Measurements from ENCODE around the gene SCAMP4. TPM values are rescaled to one million over a fixed set of nuclear protein-coding genes. Genes with fewer than 3 reads are reported as not detected.

Gene SCAMP4
- total and polyA plus RNA-seq, 9 of the 15 experiments (the other 6 are each of a cell fraction or from before 2014, with no cell fraction given): 0.81 to 45.9 (median 12.8) TPM

DNA sequence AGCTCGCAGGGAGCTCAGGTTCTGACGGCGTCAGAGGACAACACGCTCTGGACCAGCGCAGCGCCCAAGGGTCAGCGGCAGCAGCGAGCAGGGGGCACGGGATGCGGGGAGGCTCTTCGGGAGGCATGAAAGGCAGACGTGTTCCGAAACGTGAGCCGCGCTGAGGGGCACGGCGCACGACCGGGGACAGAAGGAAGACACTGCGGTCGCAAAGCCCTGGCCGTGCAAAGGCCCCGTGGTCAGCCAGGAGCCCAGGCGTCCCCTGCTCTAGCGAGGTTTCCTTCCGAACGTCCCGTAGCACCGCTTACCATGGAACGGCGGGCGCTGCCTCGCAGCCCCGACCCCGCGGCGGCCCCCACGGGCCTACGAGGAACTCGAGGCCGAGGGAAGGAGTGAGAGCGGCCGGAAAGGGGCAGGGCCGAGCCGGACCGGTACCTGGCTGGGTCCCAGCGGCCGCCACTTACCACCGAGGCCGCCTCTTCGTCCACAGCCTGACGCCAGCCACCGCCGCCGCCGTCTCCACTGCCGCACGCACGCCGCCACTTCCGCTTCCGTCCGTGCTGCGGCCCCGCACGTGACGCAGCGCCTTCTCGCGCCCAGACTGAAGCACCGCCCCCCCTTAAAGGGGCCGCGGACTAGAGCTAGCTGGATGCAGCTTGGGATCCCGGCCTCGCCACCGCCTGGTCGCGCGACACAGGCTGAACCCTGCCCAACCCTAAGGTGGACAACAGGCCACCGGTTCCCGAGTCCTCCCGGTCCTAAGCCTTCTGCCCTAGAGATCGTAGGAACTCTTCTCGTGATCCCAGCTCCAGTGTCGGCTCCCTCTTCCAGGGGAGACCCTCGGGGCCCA lies 29.3 kb upstream of the SCAMP4 start (continued):
- TF ChIP-seq, protein P1, sequence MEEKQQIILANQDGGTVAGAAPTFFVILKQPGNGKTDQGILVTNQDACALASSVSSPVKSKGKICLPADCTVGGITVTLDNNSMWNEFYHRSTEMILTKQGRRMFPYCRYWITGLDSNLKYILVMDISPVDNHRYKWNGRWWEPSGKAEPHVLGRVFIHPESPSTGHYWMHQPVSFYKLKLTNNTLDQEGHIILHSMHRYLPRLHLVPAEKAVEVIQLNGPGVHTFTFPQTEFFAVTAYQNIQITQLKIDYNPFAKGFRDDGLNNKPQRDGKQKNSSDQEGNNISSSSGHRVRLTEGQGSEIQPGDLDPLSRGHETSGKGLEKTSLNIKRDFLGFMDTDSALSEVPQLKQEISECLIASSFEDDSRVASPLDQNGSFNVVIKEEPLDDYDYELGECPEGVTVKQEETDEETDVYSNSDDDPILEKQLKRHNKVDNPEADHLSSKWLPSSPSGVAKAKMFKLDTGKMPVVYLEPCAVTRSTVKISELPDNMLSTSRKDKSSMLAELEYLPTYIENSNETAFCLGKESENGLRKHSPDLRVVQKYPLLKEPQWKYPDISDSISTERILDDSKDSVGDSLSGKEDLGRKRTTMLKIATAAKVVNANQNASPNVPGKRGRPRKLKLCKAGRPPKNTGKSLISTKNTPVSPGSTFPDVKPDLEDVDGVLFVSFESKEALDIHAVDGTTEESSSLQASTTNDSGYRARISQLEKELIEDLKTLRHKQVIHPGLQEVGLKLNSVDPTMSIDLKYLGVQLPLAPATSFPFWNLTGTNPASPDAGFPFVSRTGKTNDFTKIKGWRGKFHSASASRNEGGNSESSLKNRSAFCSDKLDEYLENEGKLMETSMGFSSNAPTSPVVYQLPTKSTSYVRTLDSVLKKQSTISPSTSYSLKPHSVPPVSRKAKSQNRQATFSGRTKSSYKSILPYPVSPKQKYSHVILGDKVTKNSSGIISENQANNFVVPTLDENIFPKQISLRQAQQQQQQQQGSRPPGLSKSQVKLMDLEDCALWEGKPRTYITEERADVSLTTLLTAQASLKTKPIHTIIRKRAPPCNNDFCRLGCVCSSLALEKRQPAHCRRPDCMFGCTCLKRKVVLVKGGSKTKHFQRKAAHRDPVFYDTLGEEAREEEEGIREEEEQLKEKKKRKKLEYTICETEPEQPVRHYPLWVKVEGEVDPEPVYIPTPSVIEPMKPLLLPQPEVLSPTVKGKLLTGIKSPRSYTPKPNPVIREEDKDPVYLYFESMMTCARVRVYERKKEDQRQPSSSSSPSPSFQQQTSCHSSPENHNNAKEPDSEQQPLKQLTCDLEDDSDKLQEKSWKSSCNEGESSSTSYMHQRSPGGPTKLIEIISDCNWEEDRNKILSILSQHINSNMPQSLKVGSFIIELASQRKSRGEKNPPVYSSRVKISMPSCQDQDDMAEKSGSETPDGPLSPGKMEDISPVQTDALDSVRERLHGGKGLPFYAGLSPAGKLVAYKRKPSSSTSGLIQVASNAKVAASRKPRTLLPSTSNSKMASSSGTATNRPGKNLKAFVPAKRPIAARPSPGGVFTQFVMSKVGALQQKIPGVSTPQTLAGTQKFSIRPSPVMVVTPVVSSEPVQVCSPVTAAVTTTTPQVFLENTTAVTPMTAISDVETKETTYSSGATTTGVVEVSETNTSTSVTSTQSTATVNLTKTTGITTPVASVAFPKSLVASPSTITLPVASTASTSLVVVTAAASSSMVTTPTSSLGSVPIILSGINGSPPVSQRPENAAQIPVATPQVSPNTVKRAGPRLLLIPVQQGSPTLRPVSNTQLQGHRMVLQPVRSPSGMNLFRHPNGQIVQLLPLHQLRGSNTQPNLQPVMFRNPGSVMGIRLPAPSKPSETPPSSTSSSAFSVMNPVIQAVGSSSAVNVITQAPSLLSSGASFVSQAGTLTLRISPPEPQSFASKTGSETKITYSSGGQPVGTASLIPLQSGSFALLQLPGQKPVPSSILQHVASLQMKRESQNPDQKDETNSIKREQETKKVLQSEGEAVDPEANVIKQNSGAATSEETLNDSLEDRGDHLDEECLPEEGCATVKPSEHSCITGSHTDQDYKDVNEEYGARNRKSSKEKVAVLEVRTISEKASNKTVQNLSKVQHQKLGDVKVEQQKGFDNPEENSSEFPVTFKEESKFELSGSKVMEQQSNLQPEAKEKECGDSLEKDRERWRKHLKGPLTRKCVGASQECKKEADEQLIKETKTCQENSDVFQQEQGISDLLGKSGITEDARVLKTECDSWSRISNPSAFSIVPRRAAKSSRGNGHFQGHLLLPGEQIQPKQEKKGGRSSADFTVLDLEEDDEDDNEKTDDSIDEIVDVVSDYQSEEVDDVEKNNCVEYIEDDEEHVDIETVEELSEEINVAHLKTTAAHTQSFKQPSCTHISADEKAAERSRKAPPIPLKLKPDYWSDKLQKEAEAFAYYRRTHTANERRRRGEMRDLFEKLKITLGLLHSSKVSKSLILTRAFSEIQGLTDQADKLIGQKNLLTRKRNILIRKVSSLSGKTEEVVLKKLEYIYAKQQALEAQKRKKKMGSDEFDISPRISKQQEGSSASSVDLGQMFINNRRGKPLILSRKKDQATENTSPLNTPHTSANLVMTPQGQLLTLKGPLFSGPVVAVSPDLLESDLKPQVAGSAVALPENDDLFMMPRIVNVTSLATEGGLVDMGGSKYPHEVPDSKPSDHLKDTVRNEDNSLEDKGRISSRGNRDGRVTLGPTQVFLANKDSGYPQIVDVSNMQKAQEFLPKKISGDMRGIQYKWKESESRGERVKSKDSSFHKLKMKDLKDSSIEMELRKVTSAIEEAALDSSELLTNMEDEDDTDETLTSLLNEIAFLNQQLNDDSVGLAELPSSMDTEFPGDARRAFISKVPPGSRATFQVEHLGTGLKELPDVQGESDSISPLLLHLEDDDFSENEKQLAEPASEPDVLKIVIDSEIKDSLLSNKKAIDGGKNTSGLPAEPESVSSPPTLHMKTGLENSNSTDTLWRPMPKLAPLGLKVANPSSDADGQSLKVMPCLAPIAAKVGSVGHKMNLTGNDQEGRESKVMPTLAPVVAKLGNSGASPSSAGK (IDR thresholded peaks at IDR 0.05): peak; percentile 92
- TF ChIP-seq CCAR2 (IDR thresholded peaks at IDR 0.05; ENCODE audit: low read depth, low read length): no peak
- peak; percentile 36; the same call in 1 of the 2 replicates for TF ChIP-seq JUND (IDR thresholded peaks at IDR 0.05; ENCODE audit: borderline replicate concordance, low read depth, low read length)
- TF ChIP-seq JUND (tag; IDR thresholded peaks at IDR 0.05; ENCODE audit: borderline replicate concordance, low read depth, low read length): no peak; the same call in 2 of the 3 replicates
- no peak for TF ChIP-seq KLF6 (CRISPR knock-in tag; IDR thresholded peaks at IDR 0.05; ENCODE audit: borderline replicate concordance)
- TF ChIP-seq TAL1 (IDR thresholded peaks at IDR 0.05): no peak
- TF ChIP-seq, protein P2, sequence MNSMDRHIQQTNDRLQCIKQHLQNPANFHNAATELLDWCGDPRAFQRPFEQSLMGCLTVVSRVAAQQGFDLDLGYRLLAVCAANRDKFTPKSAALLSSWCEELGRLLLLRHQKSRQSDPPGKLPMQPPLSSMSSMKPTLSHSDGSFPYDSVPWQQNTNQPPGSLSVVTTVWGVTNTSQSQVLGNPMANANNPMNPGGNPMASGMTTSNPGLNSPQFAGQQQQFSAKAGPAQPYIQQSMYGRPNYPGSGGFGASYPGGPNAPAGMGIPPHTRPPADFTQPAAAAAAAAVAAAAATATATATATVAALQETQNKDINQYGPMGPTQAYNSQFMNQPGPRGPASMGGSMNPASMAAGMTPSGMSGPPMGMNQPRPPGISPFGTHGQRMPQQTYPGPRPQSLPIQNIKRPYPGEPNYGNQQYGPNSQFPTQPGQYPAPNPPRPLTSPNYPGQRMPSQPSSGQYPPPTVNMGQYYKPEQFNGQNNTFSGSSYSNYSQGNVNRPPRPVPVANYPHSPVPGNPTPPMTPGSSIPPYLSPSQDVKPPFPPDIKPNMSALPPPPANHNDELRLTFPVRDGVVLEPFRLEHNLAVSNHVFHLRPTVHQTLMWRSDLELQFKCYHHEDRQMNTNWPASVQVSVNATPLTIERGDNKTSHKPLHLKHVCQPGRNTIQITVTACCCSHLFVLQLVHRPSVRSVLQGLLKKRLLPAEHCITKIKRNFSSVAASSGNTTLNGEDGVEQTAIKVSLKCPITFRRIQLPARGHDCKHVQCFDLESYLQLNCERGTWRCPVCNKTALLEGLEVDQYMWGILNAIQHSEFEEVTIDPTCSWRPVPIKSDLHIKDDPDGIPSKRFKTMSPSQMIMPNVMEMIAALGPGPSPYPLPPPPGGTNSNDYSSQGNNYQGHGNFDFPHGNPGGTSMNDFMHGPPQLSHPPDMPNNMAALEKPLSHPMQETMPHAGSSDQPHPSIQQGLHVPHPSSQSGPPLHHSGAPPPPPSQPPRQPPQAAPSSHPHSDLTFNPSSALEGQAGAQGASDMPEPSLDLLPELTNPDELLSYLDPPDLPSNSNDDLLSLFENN (IDR thresholded peaks at IDR 0.05; ENCODE audit: low read depth in 2 of 2, low read length in 2 of 2): no peak

All from K562 (cell line).